H1 (cell line): ENCODE results near the gene POLRMT. TPM values are rescaled to one million over a fixed set of nuclear protein-coding genes. Genes with fewer than 3 reads are reported as not detected.
A peak's percentile ranks its signal among the peaks of the same experiment; 100 is the strongest.

Source experiments
- CTCF ChIA-PET: fragments of 300-600 bp; sonication (Branson Sonifier 250); formaldehyde crosslinking; loops from one replicate; lab custom pipeline; 2021; ENCODE audit not compliant: partially characterized antibody; lab: Charles Lee
- POLR2A ChIA-PET: fragments of 300-600 bp; sonication (Branson Sonifier 250); formaldehyde crosslinking; loops from one replicate; lab custom pipeline; 2021; ENCODE audit warnings: inconsistent platforms; ENCODE audit not compliant: partially characterized antibody; lab: Charles Lee
- DNase-seq, 2 experiments: peaks; one replicate each; pipeline versions ENCODE4 v3.0.0 to v3.0.0-alpha.2; 2010 to 2022; ENCODE audit warnings: low spot score in 2 of 2, low read depth in 1 of 2, mixed read lengths in 1 of 2
- FAIRE-seq: peaks from 2 replicates; lab custom pipeline; 2011; peaks lifted over from hg19 to GRCh38; lab: Jason Lieb, UNC
- H2AFZ ChIP-seq: 2 replicates; pipeline ENCODE4 v1.8.1; 2012; ENCODE audit warnings: low read length, inconsistent platforms
- H2AK5ac ChIP-seq: 2 replicates; pipeline ENCODE4 v1.6.1; 2013; ENCODE audit warnings: low read depth, low read length
- H2BK120ac ChIP-seq: replicated peaks from 2 replicates; pipeline ENCODE3; 2013; ENCODE audit warnings: low read depth, low read length, inconsistent platforms
- H2BK12ac ChIP-seq: 2 replicates; pipeline ENCODE4 v1.6.1; 2013; ENCODE audit warnings: low read depth, low read length
- H2BK15ac ChIP-seq: 2 replicates; pipeline ENCODE4 v1.6.1; 2013; ENCODE audit warnings: low read length
- H2BK20ac ChIP-seq: 2 replicates; pipeline ENCODE4 v1.6.1; 2013; ENCODE audit warnings: low read length
- H2BK5ac ChIP-seq: 2 replicates; pipeline ENCODE4 v1.6.1; 2013; ENCODE audit warnings: low read depth, low read length
- H3K14ac ChIP-seq: 2 replicates; pipeline ENCODE4 v1.6.1; 2013; ENCODE audit warnings: inconsistent platforms; ENCODE audit not compliant: insufficient read length
- H3K18ac ChIP-seq: 2 replicates; pipeline ENCODE4 v1.6.1; 2013; ENCODE audit warnings: low read length; ENCODE audit errors: extremely low read depth
- H3K23ac ChIP-seq: 2 replicates; pipeline ENCODE4 v1.6.1; 2013; ENCODE audit warnings: inconsistent platforms; ENCODE audit not compliant: insufficient read length
- H3K23me2 ChIP-seq: 2 replicates; pipeline ENCODE4 v1.6.1; 2013; ENCODE audit warnings: low read depth, low read length
- H3K27ac ChIP-seq: 2 replicates; pipeline ENCODE4 v1.6.1; 2011; ENCODE audit warnings: low read depth, low read length, inconsistent platforms
- H3K27me3 ChIP-seq, 4 experiments: replicated peaks in 1 of 4; 1 replicate in 1 of 4; 2 replicates in 3 of 4; pipeline versions ENCODE4 v1.6.1 to v1.8.1; 2011 to 2013; ENCODE audit warnings: low read length in 3 of 4, mild to moderate bottlenecking in 3 of 4, inconsistent platforms in 2 of 4, mixed read lengths in 2 of 4, moderate library complexity in 1 of 4; ENCODE audit not compliant: control insufficient read depth in 3 of 4, insufficient read depth in 3 of 4; ENCODE audit errors: extremely low read depth in 1 of 4
- H3K36me3 ChIP-seq, 4 experiments: 2 replicates each; pipeline versions ENCODE4 v1.6.1 to v1.8.1; 2011 to 2013; ENCODE audit warnings: mild to moderate bottlenecking in 4 of 4, low read length in 3 of 4, moderate library complexity in 2 of 4, control low read depth in 1 of 4, inconsistent platforms in 1 of 4; ENCODE audit not compliant: insufficient read depth in 4 of 4, control insufficient read depth in 2 of 4
- H3K4ac ChIP-seq: replicated peaks from 2 replicates; pipeline ENCODE3; 2013; ENCODE audit warnings: low read length, low read depth, mixed read lengths, inconsistent platforms; ENCODE audit not compliant: insufficient read length
- H3K4me1 ChIP-seq, 4 experiments: replicated peaks in 1 of 4; 1 replicate in 1 of 4; 2 replicates in 3 of 4; pipeline versions ENCODE4 v1.6.1 to v1.8.1; 2011 to 2013; ENCODE audit warnings: low read length in 3 of 4, inconsistent platforms in 2 of 4, mixed read lengths in 1 of 4; ENCODE audit not compliant: insufficient read depth in 4 of 4, control insufficient read depth in 3 of 4
- H3K4me2 ChIP-seq, 2 experiments: 2 replicates each; pipeline versions ENCODE4 v1.6.1 to v1.8.1; 2011 to 2013; ENCODE audit warnings: low read depth in 2 of 2, low read length in 2 of 2, control low read depth in 1 of 2, inconsistent platforms in 1 of 2, mild to moderate bottlenecking in 1 of 2; ENCODE audit not compliant: insufficient read depth in 1 of 2
- H3K4me3 ChIP-seq, 4 experiments: fragments of 200-600, 300-600 bp in 1 of 4; sonication (generic), shearing (Covaris generic), sonication (Bioruptor Twin) in 1 of 4; 2 replicates each; pipeline versions ENCODE4 v1.5.1 to v1.8.1; 2011 to 2016; ENCODE audit warnings: low read length in 4 of 4, low read depth in 3 of 4, control low read depth in 2 of 4, inconsistent platforms in 2 of 4, mild to moderate bottlenecking in 2 of 4, mixed read lengths in 1 of 4, moderate library complexity in 1 of 4; ENCODE audit not compliant: insufficient read depth in 2 of 4; ENCODE audit errors: extremely low read depth in 1 of 4
- H3K56ac ChIP-seq: replicated peaks from 2 replicates; pipeline ENCODE3; 2013; ENCODE audit warnings: low read depth, mild to moderate bottlenecking, mixed read lengths, low read length, inconsistent platforms; ENCODE audit not compliant: insufficient read length
- H3K79me1 ChIP-seq: 2 replicates; pipeline ENCODE4 v1.6.1; 2013; ENCODE audit warnings: low read depth, low read length, control low read depth
- H3K79me2 ChIP-seq, 2 experiments: 2 replicates each; pipeline versions ENCODE4 v1.6.1 to v1.8.1; 2012 to 2013; ENCODE audit warnings: low read length in 2 of 2, mild to moderate bottlenecking in 2 of 2, inconsistent platforms in 1 of 2; ENCODE audit not compliant: insufficient read depth in 2 of 2, control insufficient read depth in 1 of 2
- H3K9ac ChIP-seq, 4 experiments: replicated peaks in 1 of 4; 1 replicate in 1 of 4; 2 replicates in 3 of 4; pipeline versions ENCODE4 v1.6.1 to v1.8.1; 2011 to 2013; ENCODE audit warnings: low read depth in 3 of 4, low read length in 3 of 4, control low read depth in 2 of 4, mild to moderate bottlenecking in 2 of 4, moderate library complexity in 2 of 4, inconsistent platforms in 1 of 4; ENCODE audit errors: extremely low read depth in 1 of 4
- H3K9me3 ChIP-seq, 2 experiments: 2 replicates each; pipeline versions ENCODE4 v1.6.1 to v1.8.1; 2012 to 2013; ENCODE audit warnings: mild to moderate bottlenecking in 2 of 2, moderate library complexity in 2 of 2, control low read depth in 1 of 2, inconsistent platforms in 1 of 2, low read depth in 1 of 2, low read length in 1 of 2, mixed read lengths in 1 of 2; ENCODE audit not compliant: insufficient read depth in 2 of 2
- H4K20me1 ChIP-seq, 2 experiments: replicated peaks in 1 of 2; 2 replicates each; pipeline versions ENCODE3 to v1.8.1; 2011 to 2013; ENCODE audit warnings: inconsistent platforms in 2 of 2, low read length in 2 of 2, mild to moderate bottlenecking in 1 of 2; ENCODE audit not compliant: insufficient read depth in 2 of 2, control insufficient read depth in 1 of 2
- H4K5ac ChIP-seq: 2 replicates; pipeline ENCODE4 v1.6.1; 2013; ENCODE audit warnings: low read length, low read depth, mixed read lengths, inconsistent platforms; ENCODE audit not compliant: insufficient read length
- H4K8ac ChIP-seq: 2 replicates; pipeline ENCODE4 v1.8.0; 2013; ENCODE audit warnings: mild to moderate bottlenecking, moderate library complexity, low read length, inconsistent platforms; ENCODE audit not compliant: insufficient read depth; ENCODE audit errors: extremely low read depth
- H4K91ac ChIP-seq: replicated peaks from 2 replicates; pipeline ENCODE3; 2013; ENCODE audit warnings: low read length, mixed read lengths, inconsistent platforms; ENCODE audit not compliant: insufficient read length
- EGR1 ChIP-seq: IDR thresholded peaks from 2 replicates; pipeline ENCODE4 v1.6.1; 2011; ENCODE audit warnings: low read depth, low read length, borderline replicate concordance
- FOSL1 ChIP-seq: IDR thresholded peaks from 2 replicates; pipeline ENCODE4 v1.6.1; 2011; ENCODE audit warnings: mild to moderate bottlenecking, low read depth, low read length, moderate library complexity; ENCODE audit not compliant: insufficient read depth
- GABPA ChIP-seq: IDR thresholded peaks from 2 replicates; pipeline ENCODE4 v1.6.1; 2011; ENCODE audit warnings: mild to moderate bottlenecking, low read length, moderate library complexity, borderline replicate concordance; ENCODE audit not compliant: insufficient read depth
- KDM1A ChIP-seq: fragments of 200-600, 300-600 bp; sonication (generic); IDR thresholded peaks from 2 replicates; pipeline ENCODE4 v1.7.1; 2016; ENCODE audit warnings: mild to moderate bottlenecking, low read length, borderline replicate concordance
- KDM4A ChIP-seq: IDR thresholded peaks from one replicate; pipeline ENCODE4 v1.7.1; 2012; ENCODE audit warnings: low read depth, mild to moderate bottlenecking, moderate library complexity, low read length, inconsistent platforms; ENCODE audit not compliant: severe bottlenecking
- MAX ChIP-seq: IDR thresholded peaks from 2 replicates; pipeline ENCODE4 v1.6.1; 2012; ENCODE audit warnings: inconsistent platforms
- POLR2A ChIP-seq, 2 experiments: IDR thresholded peaks; 1 replicate in 1 of 2; 2 replicates in 1 of 2; pipeline ENCODE4 v1.6.1; 2011; ENCODE audit warnings: low read depth in 2 of 2, low read length in 2 of 2, mild to moderate bottlenecking in 2 of 2; ENCODE audit errors: control extremely low read depth in 1 of 2
- RBBP5 ChIP-seq: IDR thresholded peaks from 2 replicates; pipeline ENCODE4 v1.7.1; 2012; ENCODE audit warnings: low read depth, mild to moderate bottlenecking, inconsistent platforms, low read length, moderate library complexity, borderline replicate concordance
- RFX5 ChIP-seq: IDR thresholded peaks from 2 replicates; pipeline ENCODE4 v1.6.1; 2011; ENCODE audit warnings: low read depth, low read length, improper control_type of control experiment, borderline replicate concordance
- SUZ12 ChIP-seq: fragments of 200-600 bp; sonication (generic); IDR thresholded peaks from 2 replicates; pipeline ENCODE4 v1.6.1; 2012; ENCODE audit warnings: mild to moderate bottlenecking, inconsistent platforms, low read length, moderate library complexity, mixed read lengths
- WGBS, 2 experiments: shearing (Covaris generic) in 1 of 2; methylation state at CpG; one replicate each; pipeline versions ENCODE4 v1.1.6 to v1.1.7; 2013 to 2015; ENCODE audit warnings: low lambda C conversion rate in 2 of 2, mixed read lengths in 2 of 2, inconsistent platforms in 1 of 2, low coverage in 1 of 2, missing lambda C conversion rate in 1 of 2; ENCODE audit not compliant: insufficient replicate concordance in 2 of 2, insufficient coverage in 1 of 2, insufficient read length in 1 of 2; ENCODE audit errors: extremely low coverage in 1 of 2, missing lambda C conversion rate in 1 of 2; 5-methylcytosine and 5-hydroxymethylcytosine counted together
- polyA plus RNA-seq, 7 experiments: library from polyadenylated mRNA; depleted of rRNA in 3 of 7; stranded (reverse) in 5 of 7; unstranded in 2 of 7; fragments of >200 nt in 5 of 7; fragments of 200-250 nt in 2 of 7; gene quantifications; 1 replicate in 5 of 7; 2 replicates in 1 of 7; 4 replicates in 1 of 7; pipeline versions ENCODE4 v1.2.1 to v1.2.3, GENCODE V29; 2011 to 2013; ENCODE audit warnings: missing spikeins in 2 of 7, mixed read lengths in 2 of 7
- total RNA-seq: library from RNA; stranded (reverse); fragmentation: NEBNext Ultra II Directional; extraction: Animal tissue kit (Norgen Biotek cat#: 25700); gene quantifications from 2 replicates; pipeline ENCODE4 v1.2.1, GENCODE V29; 2021

The POLRMT gene
- total and polyA plus RNA-seq, 2 of the 8 experiments (the other 6 are each of a cell fraction or from before 2014, with no cell fraction given), result 93.0 to 111 TPM

DNA sequence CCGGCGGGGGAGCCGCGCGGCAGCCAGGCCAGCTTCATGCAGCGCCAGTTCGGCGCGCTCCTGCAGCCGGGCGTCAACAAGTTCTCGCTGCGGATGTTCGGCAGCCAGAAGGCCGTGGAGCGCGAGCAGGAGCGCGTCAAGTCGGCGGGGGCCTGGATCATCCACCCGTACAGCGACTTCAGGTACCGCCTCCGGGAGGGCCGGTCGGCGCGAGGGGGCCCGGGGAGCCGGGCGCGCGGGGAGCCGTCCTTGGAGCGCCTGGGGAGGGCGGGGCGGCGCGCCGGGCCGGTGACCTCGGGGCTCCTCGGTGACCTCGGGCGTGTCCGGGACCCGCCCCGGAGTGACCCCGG lies 43.0 kb downstream of the POLRMT start:
- DNase-seq (no peak), FAIRE-seq (no peak)
- H3K23ac ChIP-seq, result no peak overlapping the region
- H3K18ac ChIP-seq, result no peak overlapping the region
- ChIA-PET POLR2A (interaction anchor here (0.8 to 1.2 kb wide), 3 partner anchors 13 to 17 kb away, joined by 3 to 4 read pairs (median 3); no protein-coding TSS in a partner anchor), CTCF (interaction anchor here (0.9 kb wide), 1 partner anchor 22 kb away, joined by 3 read pairs; no protein-coding TSS in a partner anchor)
- H3K79me2 ChIP-seq, result no peaks in the 10 kb centered on the region
- no peak overlapping the region for H4K91ac ChIP-seq
- H3K23me2 ChIP-seq, result peaks cover 2% of the 10 kb centered on the region; the same call in 1 of the 2 replicates
- peaks cover 4 to 14% of the 10 kb centered on the region in 2 experiments for H4K20me1 ChIP-seq
- peak overlapping the region; percentile 33 to 64; a peak in 3 of 4 replicates for H3K4me2 ChIP-seq
- H3K4me3 ChIP-seq, result peak overlapping the region in 1 of 4 experiments; percentile 53; a peak in 3 of 8 replicates
- H3K27me3 ChIP-seq, result peaks cover 23 to 39% (median 31%) of the 10 kb centered on the region in 4 experiments
- H3K36me3 ChIP-seq, result peaks cover 0 to 4% (median 0%) of the 10 kb centered on the region in 4 experiments; a peak in 1 of 8 replicates
- H2BK20ac ChIP-seq, result no peak overlapping the region
- H3K4ac ChIP-seq, result no peak overlapping the region
- no peak overlapping the region for H2BK12ac ChIP-seq
- no peaks in the 10 kb centered on the region for H3K79me1 ChIP-seq
- peaks cover 0 to 6% (median 1%) of the 10 kb centered on the region in 4 experiments; a peak in 3 of 7 replicates for H3K4me1 ChIP-seq
- H2BK5ac ChIP-seq, result no peak overlapping the region
- 1% methylated on average over 16 of the region's 50 CpGs; no CpG with 5 or more reads in 1 of the 2 experiments for WGBS, 2 experiments
- H2AK5ac ChIP-seq, result no peak overlapping the region
- no peak overlapping the region for H2BK15ac ChIP-seq
- H3K27ac ChIP-seq, result no peak overlapping the region
- H3K9ac ChIP-seq, result no peak overlapping the region
- no peak overlapping the region for H2AFZ ChIP-seq
- H3K9me3 ChIP-seq, result no peaks in the 10 kb centered on the region
- H2BK120ac ChIP-seq, result no peak overlapping the region
- no peak overlapping the region for H3K14ac ChIP-seq
- H4K8ac ChIP-seq, result no peak overlapping the region
- H4K5ac ChIP-seq, result no peak overlapping the region
- no peak overlapping the region for H3K56ac ChIP-seq
- TF ChIP-seq KDM4A (peak; percentile 75), MAX (peak; percentile 40; the same call in 1 of the 2 replicates), GABPA (peak; percentile 28; the same call in 1 of the 2 replicates), KDM1A (no peak), EGR1 (no peak), RBBP5 (no peak), SUZ12 (no peak), RFX5 (no peak), FOSL1 (no peak), POLR2A (IDR thresholded peaks at IDR 0.05; ENCODE audit: control extremely low read depth in 1 of 2, low read depth in 2 of 2, low read length in 2 of 2) (no peak)
